ENCODE data around the gene IGSF9. TPM values are rescaled to one million over a fixed set of nuclear protein-coding genes. Genes with fewer than 3 reads are reported as not detected.

Gene IGSF9
- total and polyA plus RNA-seq, 2 of the 13 experiments (the other 11 are each of a cell fraction or from before 2014, with no cell fraction given), result 0.03 TPM; not detected in 1

- no peak for TF ChIP-seq ZNF614 (CRISPR knock-in tag; IDR thresholded peaks at IDR 0.05; ENCODE audit: borderline replicate concordance)
- TF ChIP-seq MIER3 (CRISPR knock-in tag; IDR thresholded peaks at IDR 0.05; ENCODE audit: borderline replicate concordance), result no peak
- no peak for TF ChIP-seq JUND (CRISPR knock-in tag; IDR thresholded peaks at IDR 0.05)
- TF ChIP-seq CSRNP2 (CRISPR knock-in tag; conservative IDR thresholded peaks at IDR 0.05; ENCODE audit: low read depth), result no peak
Measured at GRCh38 chr1:159989581-159989980, 44.2 kb upstream of the IGSF9 start (continued).

GRCh38 chr1:159988006-159988405 is 42.6 kb upstream of the IGSF9 start:
- Histone ChIP-seq H3K9ac (ENCODE audit: insufficient read depth, low read depth, low read length) (no peak overlapping the region), H3K27ac (ENCODE audit: extremely low read length, insufficient read depth, low read length) (no peak overlapping the region), H3K4me3 (replicated peaks in 1 of 3; ENCODE audit: insufficient read depth in 1 of 3, low read depth in 2 of 3, low read length in 3 of 3) (no peak overlapping the region), H2AFZ (ENCODE audit: low read length) (no peak overlapping the region), H3K4me1 (ENCODE audit: insufficient read depth, low read length) (peaks cover 8% of the 10 kb centered on the region; the same call in 1 of the 2 replicates), H3K36me3 (replicated peaks in 1 of 2; ENCODE audit: control insufficient read depth in 1 of 2, insufficient read depth in 2 of 2, low read length in 2 of 2) (no peaks in the 10 kb centered on the region), H3K9me3 (ENCODE audit: low read length) (no peaks in the 10 kb centered on the region), H3K79me2 (ENCODE audit: insufficient read depth, low read length) (no peaks in the 10 kb centered on the region), H3K27me3 (ENCODE audit: control insufficient read depth in 1 of 2, insufficient read depth in 2 of 2, low read length in 2 of 2) (peaks cover 0 to 5% of the 10 kb centered on the region in 2 experiments; a peak in 3 of 5 replicates), H3K4me2 (ENCODE audit: low read depth, low read length) (no peak overlapping the region), H4K20me1 (ENCODE audit: insufficient read depth, low read length) (no peaks in the 10 kb centered on the region)
- FAIRE-seq (no peak), DNase-seq (ENCODE audit: low spot score) (no peak), ATAC-seq (no peak)
- intact Hi-C loops (cut with micrococcal nuclease; ENCODE audit: unreplicated experiment), result no loop called here
- in situ Hi-C loops (cut with HindIII; ENCODE audit: extremely low pct_ligation_motif_present, low pct_unique_long_range_greater_than_20kb), result no loop called here
- BruUV-seq (replicated peaks), result no TSS peak
- ChIA-PET CTCF (ENCODE audit: low intra/inter-chr PET ratio, low total read pairs) (no interaction called here), POLR2A (no interaction called here)
- WGBS (ENCODE audit: low lambda C conversion rate), result 0% methylated on average over 1 of the region's 1 CpG
- TF ChIP-seq GFI1 (CRISPR knock-in tag; IDR thresholded peaks at IDR 0.05; ENCODE audit: borderline replicate concordance), result no peak
- TF ChIP-seq ZMYM4 (CRISPR knock-in tag; IDR thresholded peaks at IDR 0.05), result no peak
- no peak for TF ChIP-seq HNRNPUL1 (IDR thresholded peaks at IDR 0.05; ENCODE audit: low read depth, low read length)
- TF ChIP-seq FOXK2 (IDR thresholded peaks at IDR 0.05), result no peak
- no peak for TF ChIP-seq SKIL (CRISPR knock-in tag; IDR thresholded peaks at IDR 0.05; ENCODE audit: borderline replicate concordance)
- TF ChIP-seq ZMAT3 (CRISPR knock-in tag; conservative IDR thresholded peaks at IDR 0.05), result no peak
- TF ChIP-seq PRDM15 (CRISPR knock-in tag; IDR thresholded peaks at IDR 0.05), result no peak
- no peak for TF ChIP-seq MAFG (CRISPR knock-in tag; IDR thresholded peaks at IDR 0.05)
- TF ChIP-seq ZNF3 (CRISPR knock-in tag; IDR thresholded peaks at IDR 0.05), result no peak
- TF ChIP-seq ZNF496 (CRISPR knock-in tag; IDR thresholded peaks at IDR 0.05; ENCODE audit: insufficient replicate concordance), result no peak
- TF ChIP-seq ZNF616 (CRISPR knock-in tag; IDR thresholded peaks at IDR 0.05; ENCODE audit: low read depth), result no peak
- TF ChIP-seq SRSF9 (IDR thresholded peaks at IDR 0.05; ENCODE audit: borderline replicate concordance, insufficient read depth, low read depth, low read length, poor library complexity, severe bottlenecking), result no peak
- no peak for TF ChIP-seq KLF6 (CRISPR knock-in tag; IDR thresholded peaks at IDR 0.05)
- no peak for TF ChIP-seq NR2F2 (IDR thresholded peaks at IDR 0.05; ENCODE audit: borderline replicate concordance, low read depth)
